Thyroid gland (tissue), 4 donors: ENCODE data around the gene EXOC6. TPM values are rescaled to one million over a fixed set of nuclear protein-coding genes. Genes with fewer than 3 reads are reported as not detected.
"Not testable (repeated sequence)": the region's sequence is repeated elsewhere in the genome, so short reads cannot be mapped to it uniquely, and the experiment has no call there.

Source experiments
- DNase-seq, 2 donors: peaks; one replicate each; pipeline ENCODE4 v3.0.0-alpha.2; 2019
- H3K27ac ChIP-seq, 3 donors: fragments of 200-600 bp; sonication (generic); 1 replicate in 2 of 3; 2 replicates in 1 of 3; pipeline ENCODE4 v1.5.1; 2016 to 2019; ENCODE audit warnings: mild to moderate bottlenecking in 1 of 3, moderate library complexity in 1 of 3
- H3K27me3 ChIP-seq: fragments of 200-600 bp; sonication (generic); one replicate; pipeline ENCODE4 v1.5.1; 2019
- H3K36me3 ChIP-seq, 2 donors: fragments of 200-600 bp; sonication (generic); one replicate each; pipeline ENCODE4 v1.5.1; 2016 to 2019
- H3K4me1 ChIP-seq, 2 donors: fragments of 200-600 bp; sonication (generic); one replicate each; pipeline ENCODE4 v1.5.1; 2017 to 2019
- H3K4me3 ChIP-seq, 3 donors: fragments of 200-600 bp; sonication (generic); replicated peaks in 1 of 3; 1 replicate in 2 of 3; 2 replicates in 1 of 3; pipeline ENCODE4 v1.5.1; 2016; ENCODE audit warnings: mild to moderate bottlenecking in 1 of 3
- H3K9me3 ChIP-seq: fragments of 200-600 bp; sonication (generic); one replicate; pipeline ENCODE4 v1.5.1; 2017
- POLR2A ChIP-seq, 2 donors: fragments of 450-650 bp; IDR thresholded peaks; one replicate each; pipeline ENCODE4 v1.6.1; 2017; ENCODE audit warnings: antibody characterized with exemption in 2 of 2, mild to moderate bottlenecking in 2 of 2, moderate library complexity in 1 of 2
- WGBS, 2 donors: methylation state at CpG; one replicate each; pipeline ENCODE4 v1.1.5; 2017; 5-methylcytosine and 5-hydroxymethylcytosine counted together
- intact Hi-C: fragments of 100-400 bp; cut with DNase I; formaldehyde crosslinking; loops from one replicate; pipeline ENCODE4 v1.15.1; 2023
- total RNA-seq, 4 donors: library from RNA; depleted of rRNA; stranded (reverse); fragments of >200 nt; gene quantifications; one replicate each; pipeline ENCODE4 v1.2.3, GENCODE V29; 2016
- TF ChIP-seq, protein P1 (sequence below), 6 experiments: fragments of 200-600 bp in 3 of 6; fragments of 450-650 bp in 3 of 6; sonication (generic) in 3 of 6; IDR thresholded peaks; one replicate each; pipeline ENCODE4 v1.5.1; 2016 to 2019; ENCODE audit warnings: antibody characterized with exemption in 6 of 6, mild to moderate bottlenecking in 2 of 6, inconsistent platforms in 1 of 6, moderate library complexity in 1 of 6

EXOC6 gene
- total RNA-seq, 4 donors from 2014 or later: 51.6 to 74.0 (median 61.1) TPM

DNA sequence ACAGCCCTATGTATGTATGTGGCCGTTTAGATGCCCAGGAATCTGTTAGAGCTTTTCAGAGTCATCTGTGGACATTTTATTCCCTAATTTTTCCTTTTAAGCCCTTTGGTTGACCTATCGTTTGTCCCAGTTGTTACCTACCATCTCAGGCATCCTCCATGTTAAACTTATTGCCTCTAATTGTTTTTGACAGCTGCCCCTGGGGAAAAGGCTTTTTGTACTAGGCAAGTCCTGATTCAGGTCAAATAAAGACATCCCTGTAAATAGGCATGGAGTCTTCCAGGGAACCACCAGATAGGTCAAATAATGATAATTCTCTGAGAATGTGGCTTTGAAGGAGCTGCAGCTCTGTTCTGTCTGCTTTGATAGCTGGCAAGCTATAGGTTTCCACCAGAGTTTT, 124.6 kb downstream of the EXOC6 start:
- Histone ChIP-seq H3K27ac (no peak overlapping the region), H3K4me1 (peaks cover 6 to 14% of the 10 kb centered on the region in 2 donors), H3K27me3 (no peaks in the 10 kb centered on the region), H3K4me3 (no peak overlapping the region), H3K36me3 (no peaks in the 10 kb centered on the region), H3K9me3 (no peaks in the 10 kb centered on the region)
- intact Hi-C loops: no loop called here
- DNase-seq: no peak
- WGBS, 2 donors: 79 to 89% methylated on average over 2 of the region's 2 CpGs
- TF ChIP-seq, protein P1, sequence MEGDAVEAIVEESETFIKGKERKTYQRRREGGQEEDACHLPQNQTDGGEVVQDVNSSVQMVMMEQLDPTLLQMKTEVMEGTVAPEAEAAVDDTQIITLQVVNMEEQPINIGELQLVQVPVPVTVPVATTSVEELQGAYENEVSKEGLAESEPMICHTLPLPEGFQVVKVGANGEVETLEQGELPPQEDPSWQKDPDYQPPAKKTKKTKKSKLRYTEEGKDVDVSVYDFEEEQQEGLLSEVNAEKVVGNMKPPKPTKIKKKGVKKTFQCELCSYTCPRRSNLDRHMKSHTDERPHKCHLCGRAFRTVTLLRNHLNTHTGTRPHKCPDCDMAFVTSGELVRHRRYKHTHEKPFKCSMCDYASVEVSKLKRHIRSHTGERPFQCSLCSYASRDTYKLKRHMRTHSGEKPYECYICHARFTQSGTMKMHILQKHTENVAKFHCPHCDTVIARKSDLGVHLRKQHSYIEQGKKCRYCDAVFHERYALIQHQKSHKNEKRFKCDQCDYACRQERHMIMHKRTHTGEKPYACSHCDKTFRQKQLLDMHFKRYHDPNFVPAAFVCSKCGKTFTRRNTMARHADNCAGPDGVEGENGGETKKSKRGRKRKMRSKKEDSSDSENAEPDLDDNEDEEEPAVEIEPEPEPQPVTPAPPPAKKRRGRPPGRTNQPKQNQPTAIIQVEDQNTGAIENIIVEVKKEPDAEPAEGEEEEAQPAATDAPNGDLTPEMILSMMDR (IDR thresholded peaks at IDR 0.05): no peak
- no peak for TF ChIP-seq POLR2A (IDR thresholded peaks at IDR 0.05)

DNA sequence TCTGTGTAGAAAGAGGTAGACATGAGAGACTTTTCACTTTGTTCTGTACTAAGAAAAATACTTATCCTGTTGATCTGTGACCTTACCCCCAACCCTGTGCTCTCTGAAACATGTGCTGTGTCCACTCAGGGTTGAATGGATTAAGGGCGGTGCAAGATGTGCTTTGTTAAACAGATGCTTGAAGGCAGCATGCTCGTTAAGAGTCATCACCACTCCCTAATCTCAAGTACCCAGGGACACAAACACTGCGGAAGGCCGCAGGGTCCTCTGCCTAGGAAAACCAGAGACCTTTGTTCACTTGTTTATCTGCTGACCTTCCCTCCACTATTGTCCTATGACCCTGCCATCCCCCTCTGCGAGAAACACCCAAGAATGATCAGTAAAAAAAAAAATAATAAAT, 128.0 kb downstream of the EXOC6 start:
- DNase-seq, H3K9me3 ChIP-seq, H3K4me3 ChIP-seq, H3K4me1 ChIP-seq, H3K27ac ChIP-seq, H3K27me3 ChIP-seq, intact Hi-C loops, H3K36me3 ChIP-seq: not testable (repeated sequence)
- WGBS, 2 donors: 83 to 88% methylated on average over 2 to 5 of the region's 5 CpGs

DNA sequence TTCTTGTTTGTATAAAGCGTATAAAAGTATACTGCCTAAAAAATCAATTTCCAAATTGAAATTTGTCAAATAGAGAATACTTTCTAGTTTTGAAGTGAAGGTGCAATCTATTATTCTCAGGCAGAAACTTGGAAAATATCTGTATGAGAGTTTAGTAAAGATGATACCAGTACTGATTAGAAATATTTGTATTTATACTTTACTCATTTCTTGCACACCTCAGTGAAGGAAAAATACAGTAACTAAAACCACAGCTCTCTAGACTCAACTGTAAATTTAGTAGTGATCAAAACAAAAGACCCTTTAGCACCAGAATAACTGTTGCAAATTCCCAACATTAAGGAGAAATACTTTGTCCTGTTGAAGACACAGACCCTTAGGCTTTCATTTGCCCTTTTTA, 140.9 kb downstream of the EXOC6 start:
- H3K27me3 ChIP-seq: no peaks in the 10 kb centered on the region
- 92 to 95% methylated on average over 1 of the region's 1 CpG for WGBS, 2 donors
- TF ChIP-seq, protein P1 (IDR thresholded peaks at IDR 0.05): no peak
- no peak for TF ChIP-seq POLR2A (IDR thresholded peaks at IDR 0.05)
- DNase-seq: no peak
- intact Hi-C loops: no loop called here
- H3K4me1 ChIP-seq: no peaks in the 10 kb centered on the region
- H3K4me3 ChIP-seq: no peak overlapping the region
- no peak overlapping the region for H3K27ac ChIP-seq
- no peaks in the 10 kb centered on the region for H3K9me3 ChIP-seq
- no peaks in the 10 kb centered on the region for H3K36me3 ChIP-seq

DNA sequence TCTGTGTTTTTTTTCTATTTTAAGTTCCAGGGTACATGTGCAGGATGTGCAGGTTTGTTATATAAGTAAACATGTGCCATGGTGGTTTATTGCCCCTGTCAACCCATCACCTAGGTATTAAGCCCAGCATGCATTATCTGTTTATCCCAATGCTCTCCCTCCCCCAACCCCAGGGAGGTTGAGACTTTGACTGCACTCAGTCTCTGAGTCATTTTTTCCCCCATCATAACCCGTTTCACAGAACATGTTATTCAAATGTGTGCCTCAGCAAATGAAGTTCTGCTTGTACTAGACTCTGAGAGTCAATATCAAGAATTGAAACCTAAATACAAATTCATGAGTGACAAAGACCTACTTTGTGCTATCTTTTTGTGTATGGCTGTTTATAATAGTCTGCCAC, 142.3 kb downstream of the EXOC6 start:
- H3K36me3 ChIP-seq: no peaks in the 10 kb centered on the region
- no peak for TF ChIP-seq POLR2A (IDR thresholded peaks at IDR 0.05)
- TF ChIP-seq, protein P1 (IDR thresholded peaks at IDR 0.05): no peak
- no peaks in the 10 kb centered on the region for H3K27me3 ChIP-seq
- 72 to 80% methylated on average over 1 of the region's 1 CpG for WGBS, 2 donors
- intact Hi-C loops: no loop called here
- no peaks in the 10 kb centered on the region for H3K9me3 ChIP-seq
- H3K4me3 ChIP-seq: no peak overlapping the region
- H3K4me1 ChIP-seq: no peaks in the 10 kb centered on the region
- no peak for DNase-seq
- no peak overlapping the region for H3K27ac ChIP-seq

DNA sequence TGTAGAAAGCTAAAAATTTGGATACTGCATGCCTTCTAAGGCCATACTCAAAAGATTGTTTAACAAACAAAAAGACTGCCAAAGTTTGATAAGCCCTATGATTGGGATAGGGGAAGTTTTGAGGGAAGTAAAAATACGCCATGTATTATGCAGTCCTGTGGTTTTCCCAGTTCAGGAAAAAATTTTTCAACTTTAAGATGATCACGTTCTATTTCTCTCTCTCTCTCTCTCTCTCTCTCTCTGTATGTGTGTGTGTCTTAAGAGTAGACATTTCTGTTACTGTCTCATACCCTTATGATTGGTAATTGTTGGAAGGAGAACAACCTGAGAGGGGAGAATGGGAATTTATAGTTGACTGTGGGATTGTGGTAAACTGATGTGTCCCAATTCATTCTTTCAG, 143.2 kb downstream of the EXOC6 start:
- intact Hi-C loops: no loop called here
- no peaks in the 10 kb centered on the region for H3K9me3 ChIP-seq
- no peak for DNase-seq
- no peak overlapping the region for H3K4me3 ChIP-seq
- WGBS, 2 donors: 91 to 95% methylated on average over 2 of the region's 2 CpGs
- no peaks in the 10 kb centered on the region for H3K27me3 ChIP-seq
- TF ChIP-seq POLR2A (IDR thresholded peaks at IDR 0.05): no peak
- TF ChIP-seq, protein P1 (IDR thresholded peaks at IDR 0.05): no peak
- H3K36me3 ChIP-seq: no peaks in the 10 kb centered on the region
- H3K4me1 ChIP-seq: no peaks in the 10 kb centered on the region
- H3K27ac ChIP-seq: no peak overlapping the region

DNA sequence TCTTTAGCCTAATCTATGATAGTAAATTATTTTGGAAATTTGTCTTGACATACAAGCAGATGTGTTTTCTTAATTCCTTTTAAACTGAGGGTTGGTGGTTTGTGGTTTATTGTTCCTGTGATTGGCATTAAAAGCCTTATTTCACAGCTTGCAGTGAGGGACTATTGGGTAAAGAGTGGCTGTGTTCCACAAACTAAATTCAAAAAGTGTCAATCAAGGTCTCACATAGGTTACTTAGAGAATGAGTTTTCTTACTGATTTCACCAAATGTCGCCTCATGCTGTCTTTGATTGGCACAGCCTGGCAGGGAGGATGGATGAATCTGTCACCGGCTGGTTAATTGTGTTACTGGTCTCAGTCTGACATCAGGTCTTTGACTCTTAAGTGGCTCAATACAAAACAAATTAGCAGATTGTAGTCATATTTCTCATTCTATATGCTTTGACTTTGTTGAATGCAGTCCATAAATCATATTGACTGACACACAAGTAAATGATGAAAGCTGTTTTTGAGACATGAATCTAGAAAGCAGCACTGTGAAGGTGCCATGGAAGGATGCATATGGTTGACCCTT, 145.5 kb downstream of the EXOC6 start:
- TF ChIP-seq, protein P1 (IDR thresholded peaks at IDR 0.05): no peak
- TF ChIP-seq POLR2A (IDR thresholded peaks at IDR 0.05): no peak
- intact Hi-C loops: no loop called here
- DNase-seq: no peak
- no peaks in the 10 kb centered on the region for H3K27me3 ChIP-seq
- H3K36me3 ChIP-seq: no peaks in the 10 kb centered on the region
- H3K4me1 ChIP-seq: no peaks in the 10 kb centered on the region
- no peaks in the 10 kb centered on the region for H3K9me3 ChIP-seq
- no peak overlapping the region for H3K27ac ChIP-seq
- WGBS, 2 donors: 82 to 95% methylated on average over 2 of the region's 2 CpGs
- H3K4me3 ChIP-seq: no peak overlapping the region
